GM21619 (cell line): ENCODE measurements around the gene SUCLG1.

Source experiments
- ATAC-seq: cut with Tn5 transposase; IDR thresholded peaks from one replicate; pipeline ENCODE4 v1.9.1; 2021; ENCODE audit not compliant: unreplicated experiment

SUCLG1 gene

DNA sequence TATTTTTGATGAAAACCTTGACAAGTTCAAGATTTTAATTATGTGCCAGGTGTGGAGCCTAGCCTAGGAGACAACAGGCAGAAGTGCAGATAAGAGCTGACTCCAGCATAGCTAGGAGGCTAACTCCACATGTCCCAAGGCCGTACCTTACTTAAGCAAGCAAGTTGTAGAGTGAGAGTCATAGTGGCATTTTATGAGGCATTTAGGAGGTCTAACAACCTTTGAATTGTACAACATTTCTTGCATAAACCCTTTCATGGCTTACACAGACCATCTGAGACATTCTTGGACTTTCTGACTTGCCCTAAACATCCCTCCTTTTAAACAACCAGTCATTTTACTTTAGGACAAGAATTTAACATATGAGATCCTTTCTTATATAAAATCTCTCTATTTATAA, 8.3 kb upstream of the SUCLG1 start:
- ATAC-seq: no peak

DNA sequence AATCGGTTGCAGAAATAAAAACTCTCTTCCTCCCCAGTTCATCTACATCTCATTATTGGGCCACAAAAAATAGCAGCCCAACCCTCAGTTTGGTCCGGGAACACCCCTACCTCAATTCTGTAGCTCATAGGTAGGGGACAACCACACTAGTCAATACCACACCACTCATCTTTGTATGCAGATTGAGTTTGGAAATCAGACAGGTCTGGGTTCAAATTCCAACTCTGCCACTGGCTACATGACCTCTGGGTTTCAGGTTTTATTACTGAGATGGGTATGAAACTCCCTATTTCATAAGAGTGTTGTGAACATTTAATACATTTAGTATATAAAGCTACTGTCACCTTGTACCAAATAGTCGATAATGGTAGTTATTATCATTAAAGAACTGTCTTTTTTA, 2.2 kb upstream of the SUCLG1 start:
- no peak for ATAC-seq

DNA sequence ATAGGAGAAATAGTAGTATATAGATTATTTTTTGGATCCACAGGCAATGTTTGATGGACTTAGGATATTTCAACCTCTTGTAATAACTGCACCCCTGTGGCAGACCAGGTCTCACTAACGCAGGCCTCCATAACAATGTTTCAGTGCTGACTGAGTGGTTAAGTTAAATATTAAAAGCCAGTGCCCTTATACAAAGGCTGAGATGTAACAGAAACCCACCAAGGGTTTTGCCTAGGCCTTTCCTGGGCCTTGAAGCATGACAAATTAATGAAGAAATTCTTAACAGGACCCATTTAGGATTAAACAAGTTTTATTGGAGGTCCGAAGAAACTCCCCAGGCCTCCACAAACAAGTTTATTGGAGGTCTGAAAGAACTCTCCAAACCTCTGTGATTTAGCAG, 1.6 kb upstream of the SUCLG1 start:
- no peak for ATAC-seq

DNA sequence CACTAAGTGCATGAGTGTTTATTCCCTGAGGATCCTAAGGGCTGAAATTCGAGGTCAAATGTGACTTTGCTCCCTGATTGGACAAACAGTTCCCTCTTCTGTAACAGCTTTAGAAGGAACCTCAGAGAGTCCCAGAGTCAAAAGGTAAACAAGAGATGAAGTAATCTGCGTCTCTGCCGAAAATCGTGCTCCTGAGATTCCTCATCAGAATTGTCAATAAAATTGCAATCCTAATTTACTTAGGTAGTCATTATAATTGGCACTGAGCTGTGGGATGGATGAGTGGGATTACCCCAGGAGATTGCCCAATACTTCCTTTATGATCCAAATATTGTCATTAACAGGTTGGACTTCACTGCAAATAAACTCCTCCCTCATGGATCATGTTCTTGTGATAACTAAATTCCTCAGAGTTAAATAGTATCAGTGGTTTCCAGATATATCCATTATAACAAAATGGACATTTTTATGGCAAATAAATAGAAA, 907 bp upstream of the SUCLG1 start:
- no peak for ATAC-seq

- ATAC-seq: peak; percentile 31
Observed at GRCh38 chr2:84458551-84459017, 496 bp downstream of the SUCLG1 start.

- no peak for ATAC-seq
Observed at GRCh38 chr2:84457686-84458085, 1.4 kb downstream of the SUCLG1 start.

GRCh38 chr2:84456156-84456555, 2.9 kb downstream of the SUCLG1 start:
- ATAC-seq: no peak

DNA sequence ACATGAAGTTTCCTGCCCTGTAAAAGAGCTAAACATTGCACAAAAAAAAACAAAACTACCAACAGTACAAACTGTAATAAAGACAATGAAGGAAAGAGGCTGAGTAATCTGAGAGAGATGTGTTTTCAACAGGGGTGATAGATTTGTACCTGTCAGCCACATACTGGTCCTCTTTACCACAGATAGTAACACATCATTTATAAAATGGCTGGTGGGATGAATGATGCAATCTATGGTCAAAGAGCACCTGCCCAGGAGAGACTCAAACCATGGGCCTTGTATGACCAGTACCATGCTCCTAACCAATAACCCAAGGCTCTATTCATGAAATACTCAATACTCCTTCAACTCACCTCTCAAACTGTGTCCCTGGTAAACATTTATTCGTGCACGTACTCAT, 4.5 kb downstream of the SUCLG1 start:
- no peak for ATAC-seq

GRCh38 chr2:84452624-84453023, 6.5 kb downstream of the SUCLG1 start:
- no peak for ATAC-seq

DNA sequence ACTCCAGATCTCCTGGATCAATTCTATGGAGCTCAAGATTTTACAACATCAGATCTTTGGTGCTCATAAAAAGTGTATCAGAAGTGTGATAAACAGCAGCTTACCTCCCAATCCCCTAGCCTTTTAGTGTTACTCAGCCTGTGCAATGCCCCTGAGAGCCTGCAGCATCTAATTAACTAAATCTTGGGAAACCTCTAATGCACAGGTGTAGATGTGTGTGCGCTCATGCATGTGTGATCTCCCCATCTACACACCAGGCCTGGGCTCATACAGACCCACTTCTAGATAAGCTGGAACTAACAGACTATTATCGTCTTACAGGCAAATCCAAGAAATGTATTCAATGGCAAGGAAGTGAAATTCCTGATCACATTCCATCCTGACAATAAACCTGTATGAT, 7.5 kb downstream of the SUCLG1 start:
- ATAC-seq: no peak

GRCh38 chr2:84450288-84451227, 8.5 kb downstream of the SUCLG1 start:
- ATAC-seq: no peak

GRCh38 chr2:84449711-84450110, 9.4 kb downstream of the SUCLG1 start:
- ATAC-seq: no peak

DNA sequence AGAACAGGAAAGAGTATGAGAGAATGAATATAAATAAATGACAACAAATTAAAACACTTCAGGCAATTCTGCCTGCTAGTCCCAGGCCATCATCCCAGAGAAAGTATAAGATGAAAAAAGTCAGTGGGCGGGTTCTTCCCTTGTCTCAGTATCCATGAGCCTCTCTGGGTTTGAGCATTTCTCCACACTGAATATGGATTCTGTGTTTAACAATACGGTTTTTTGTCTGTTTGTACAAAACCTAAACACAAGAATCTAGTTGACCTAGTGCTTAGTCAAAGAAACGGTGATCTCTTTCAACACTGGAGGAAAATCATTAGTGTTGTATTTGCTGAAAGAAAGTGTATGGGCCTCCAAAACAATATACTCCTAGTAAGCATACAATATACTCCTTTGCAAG, 10.0 kb downstream of the SUCLG1 start:
- no peak for ATAC-seq

DNA sequence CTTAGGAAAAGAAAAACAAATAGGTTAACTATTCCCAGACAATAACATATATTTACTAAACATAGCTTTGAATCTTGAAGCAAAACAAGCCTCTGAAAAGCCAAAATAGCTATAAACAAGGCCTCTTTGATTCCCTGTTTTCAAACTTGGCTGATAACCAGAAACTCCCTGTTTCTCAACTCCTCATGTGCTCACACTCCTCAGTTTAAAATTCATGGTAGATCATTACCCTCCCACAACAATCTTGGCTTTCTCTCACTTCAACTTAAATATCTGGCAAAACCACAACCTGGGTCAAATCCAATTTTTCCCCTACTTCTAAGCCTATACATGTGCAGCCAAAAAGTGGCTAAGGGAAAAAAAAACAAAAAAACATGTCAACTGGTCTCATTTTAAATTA, 15.6 kb downstream of the SUCLG1 start:
- ATAC-seq: no peak

DNA sequence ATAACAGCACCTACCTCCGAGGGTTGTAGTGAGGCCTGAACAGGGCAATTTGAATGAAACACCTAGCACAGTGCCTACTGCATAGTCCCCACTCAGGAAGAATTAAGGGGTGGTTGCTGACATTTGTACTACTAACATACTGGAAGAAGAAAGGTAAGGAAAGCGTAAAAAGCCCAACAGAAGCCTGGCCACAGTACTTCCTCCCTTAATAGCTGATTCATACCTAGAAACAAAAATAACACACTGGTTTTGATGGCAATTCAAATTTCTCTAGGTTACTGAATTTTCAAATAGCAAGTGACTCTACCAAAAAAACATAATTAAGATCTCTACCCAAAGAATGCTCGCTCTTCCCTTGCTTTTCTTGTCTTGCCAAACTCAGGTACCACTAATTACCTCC, 16.2 kb downstream of the SUCLG1 start:
- no peak for ATAC-seq

DNA sequence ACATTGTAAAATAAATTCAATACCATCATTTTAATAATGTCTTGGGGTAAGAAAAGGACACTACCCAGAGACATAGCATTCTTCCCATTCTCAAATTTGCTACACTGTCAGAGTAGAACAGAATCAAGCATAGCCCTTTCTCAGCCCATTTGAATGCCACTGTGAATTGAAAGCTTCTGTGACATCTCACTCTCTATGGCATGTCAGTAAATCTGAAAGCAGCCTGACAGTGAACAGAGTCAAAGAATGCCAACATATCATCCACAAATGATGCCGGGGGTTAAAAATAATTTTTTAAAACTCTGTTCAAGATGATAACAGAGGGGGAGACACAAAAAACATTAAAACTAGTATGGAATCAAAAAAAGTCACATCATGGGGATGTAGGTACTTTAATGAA, 17.6 kb downstream of the SUCLG1 start:
- no peak for ATAC-seq

GRCh38 chr2:84441036-84441435, 18.0 kb downstream of the SUCLG1 start:
- ATAC-seq: no peak

DNA sequence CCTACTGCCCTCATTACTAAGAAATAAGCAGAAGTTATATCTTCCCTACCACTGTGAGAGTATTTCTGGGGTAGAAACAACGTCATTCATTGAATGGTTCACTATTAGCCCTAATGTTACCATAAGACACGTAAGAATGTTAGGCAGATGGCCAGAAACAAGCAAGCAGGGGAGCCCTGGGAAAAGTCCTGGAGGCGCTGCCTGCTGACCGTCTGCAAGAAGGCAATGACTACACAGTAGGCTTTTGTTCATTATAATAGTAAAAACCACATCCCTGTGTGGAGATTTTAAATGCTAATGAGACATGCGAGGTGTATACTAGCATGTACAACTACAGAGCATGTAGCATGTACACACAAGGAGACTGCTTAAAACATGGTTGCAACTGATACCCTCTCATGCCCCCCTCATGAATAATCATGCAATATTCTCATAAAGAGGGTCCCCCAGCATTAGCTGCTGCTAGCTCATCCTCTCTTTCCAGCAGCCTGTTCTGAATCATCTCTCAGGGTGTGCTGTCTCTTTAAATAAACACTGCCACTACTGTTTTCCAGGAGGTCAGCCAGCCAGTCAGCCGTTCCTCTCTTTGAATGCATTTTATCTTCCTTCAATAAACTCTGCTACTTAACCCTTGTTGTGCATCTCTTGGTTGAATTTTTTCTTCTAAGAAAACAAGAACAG, 23.6 kb downstream of the SUCLG1 start:
- ATAC-seq: no peak

GRCh38 chr2:84429328-84429727, 29.8 kb downstream of the SUCLG1 start:
- ATAC-seq: no peak

- ATAC-seq: peak; percentile 61
Observed at GRCh38 chr2:84427235-84428138, 31.6 kb downstream of the SUCLG1 start.

- no peak for ATAC-seq
Observed at GRCh38 chr2:84425310-84425709, 33.8 kb downstream of the SUCLG1 start.
